ENCODE results near the gene DLEU7. TPM values are rescaled to one million over a fixed set of nuclear protein-coding genes. Genes with fewer than 3 reads are reported as not detected.

Gene DLEU7
- polyA plus RNA-seq, 1 donor (not counting 4 experiments of a cell fraction or from before 2014, with no cell fraction given) = not detected

GRCh38 chr13:50888362-50888761 is 44.9 kb upstream of the DLEU7 start:
- Histone ChIP-seq H3K4me3 (ENCODE audit: control insufficient read depth in 2 of 3, extremely low read depth in 1 of 3, insufficient read depth in 2 of 3, low read depth in 1 of 3, low read length in 3 of 3) (no peak overlapping the region), H3K36me3 (ENCODE audit: control insufficient read depth in 2 of 2, extremely low read depth in 1 of 2, insufficient read depth in 2 of 2, low read length in 2 of 2) (no peaks in the 10 kb centered on the region), H2AFZ (ENCODE audit: control insufficient read depth, low read length) (no peak overlapping the region), H3K27ac (ENCODE audit: control insufficient read depth, insufficient read depth, low read length) (no peak overlapping the region), H3K9me1 (ENCODE audit: control insufficient read depth, extremely low read depth, insufficient read depth, low read length) (no peaks in the 10 kb centered on the region), H3K27me3 (ENCODE audit: control insufficient read depth, extremely low read depth, insufficient read depth, low read length) (peaks cover 8% of the 10 kb centered on the region), H3K4me1 (ENCODE audit: control insufficient read depth, extremely low read depth, insufficient read depth, low read length) (no peaks in the 10 kb centered on the region), H3K79me2 (ENCODE audit: control insufficient read depth, insufficient read depth, low read length) (no peaks in the 10 kb centered on the region), H3K4me2 (ENCODE audit: control insufficient read depth, extremely low read depth, insufficient read depth, low read depth, low read length) (no peak overlapping the region), H3K9ac (ENCODE audit: control insufficient read depth, extremely low read depth, insufficient read depth, low read length) (no peak overlapping the region), H3K9me3 (ENCODE audit: control insufficient read depth, low read depth, low read length) (no peaks in the 10 kb centered on the region), H4K20me1 (ENCODE audit: control insufficient read depth, extremely low read depth, insufficient read depth, low read length) (no peaks in the 10 kb centered on the region)
- TF ChIP-seq CTCF (optimal IDR thresholded peaks at IDR 0.05 in 1 of 3, IDR thresholded peaks at IDR 0.05 in 1 of 3, conservative IDR thresholded peaks at IDR 0.05 in 1 of 3; ENCODE audit: extremely low read depth in 1 of 3, insufficient read depth in 2 of 3, low read length in 3 of 3) (no peak), EZH2 (IDR thresholded peaks at IDR 0.05; ENCODE audit: low read length) (no peak)
- dilution Hi-C loops (cut with MboI; ENCODE audit: extremely low pct_ligation_motif_present, low sequenced_read_pairs) = no loop called here
- DNase-seq (ENCODE audit: low read depth, low spot score) (no peak), FAIRE-seq (no peak)

- FAIRE-seq (no peak), DNase-seq (ENCODE audit: low read depth, low spot score) (no peak)
- Histone ChIP-seq H3K27me3 (ENCODE audit: control insufficient read depth, extremely low read depth, insufficient read depth, low read length) (peaks cover 8% of the 10 kb centered on the region), H3K4me2 (ENCODE audit: control insufficient read depth, extremely low read depth, insufficient read depth, low read depth, low read length) (no peak overlapping the region), H3K4me1 (ENCODE audit: control insufficient read depth, extremely low read depth, insufficient read depth, low read length) (no peaks in the 10 kb centered on the region), H3K9ac (ENCODE audit: control insufficient read depth, extremely low read depth, insufficient read depth, low read length) (no peak overlapping the region), H3K4me3 (ENCODE audit: control insufficient read depth in 2 of 3, extremely low read depth in 1 of 3, insufficient read depth in 2 of 3, low read depth in 1 of 3, low read length in 3 of 3) (no peak overlapping the region), H3K9me1 (ENCODE audit: control insufficient read depth, extremely low read depth, insufficient read depth, low read length) (no peaks in the 10 kb centered on the region), H3K79me2 (ENCODE audit: control insufficient read depth, insufficient read depth, low read length) (no peaks in the 10 kb centered on the region), H2AFZ (ENCODE audit: control insufficient read depth, low read length) (no peak overlapping the region), H3K9me3 (ENCODE audit: control insufficient read depth, low read depth, low read length) (no peaks in the 10 kb centered on the region), H3K27ac (ENCODE audit: control insufficient read depth, insufficient read depth, low read length) (no peak overlapping the region), H4K20me1 (ENCODE audit: control insufficient read depth, extremely low read depth, insufficient read depth, low read length) (no peaks in the 10 kb centered on the region), H3K36me3 (ENCODE audit: control insufficient read depth in 2 of 2, extremely low read depth in 1 of 2, insufficient read depth in 2 of 2, low read length in 2 of 2) (no peaks in the 10 kb centered on the region)
- dilution Hi-C loops (cut with MboI; ENCODE audit: extremely low pct_ligation_motif_present, low sequenced_read_pairs) = no loop called here
- TF ChIP-seq CTCF (optimal IDR thresholded peaks at IDR 0.05 in 1 of 3, IDR thresholded peaks at IDR 0.05 in 1 of 3, conservative IDR thresholded peaks at IDR 0.05 in 1 of 3; ENCODE audit: extremely low read depth in 1 of 3, insufficient read depth in 2 of 3, low read length in 3 of 3) = no peak
- no peak for TF ChIP-seq EZH2 (IDR thresholded peaks at IDR 0.05; ENCODE audit: low read length)
Observed at GRCh38 chr13:50887151-50887550, 43.7 kb upstream of the DLEU7 start.
